HG02973 (cell line): ENCODE measurements around the gene LGR4.

ENCODE experiments used
- ATAC-seq: cut with Tn5 transposase; IDR thresholded peaks from one replicate; pipeline ENCODE4 v1.9.1; 2021; ENCODE audit warnings: moderate library complexity; ENCODE audit not compliant: unreplicated experiment

Gene LGR4

DNA sequence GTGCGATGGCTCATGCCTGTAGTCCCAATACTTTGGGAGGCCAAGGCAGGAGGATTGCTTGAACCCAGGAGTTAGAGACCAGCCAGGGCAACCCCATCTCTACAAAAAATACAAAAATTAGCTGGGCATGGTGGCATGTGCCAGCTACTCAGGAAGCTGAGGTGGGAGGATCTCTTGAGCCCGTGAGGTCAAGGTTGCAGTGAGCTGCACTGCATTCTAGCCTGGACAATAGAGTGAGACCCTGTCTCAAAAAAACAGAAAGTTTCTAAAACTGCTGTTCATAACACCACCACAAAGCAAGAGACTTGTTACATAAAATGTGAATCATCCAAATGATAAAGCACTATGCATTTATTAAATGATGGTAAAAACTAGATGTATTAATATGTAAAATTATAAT lies 69.4 kb downstream of the LGR4 start:
- ATAC-seq, result no peak

- ATAC-seq, result no peak
These were observed 70.1 kb downstream of the LGR4 start for GRCh38 chr11:27402450-27402849.

DNA sequence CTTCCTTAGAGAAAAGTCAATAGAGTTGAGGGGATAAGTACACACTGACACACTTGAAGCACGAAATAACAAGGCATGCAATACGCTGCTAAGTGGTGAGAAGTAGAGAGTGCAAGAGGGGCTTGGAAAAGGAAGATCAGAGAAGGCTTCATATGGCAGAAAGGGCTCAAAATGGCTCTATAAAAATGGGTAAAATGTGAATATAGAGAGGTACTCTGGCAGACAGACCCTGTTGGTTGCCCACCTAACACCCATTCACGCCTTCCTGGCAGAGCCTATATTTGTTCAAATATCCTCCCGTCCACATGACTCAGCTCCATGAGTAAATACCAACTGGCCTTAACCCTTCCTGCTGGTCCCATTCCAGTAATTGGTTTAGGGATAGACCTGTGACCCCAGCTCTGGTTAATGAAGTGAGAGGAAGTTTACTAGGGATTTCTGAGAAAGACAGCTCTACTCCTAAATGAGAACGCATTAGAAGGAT lies 70.7 kb downstream of the LGR4 start:
- ATAC-seq, result no peak

DNA sequence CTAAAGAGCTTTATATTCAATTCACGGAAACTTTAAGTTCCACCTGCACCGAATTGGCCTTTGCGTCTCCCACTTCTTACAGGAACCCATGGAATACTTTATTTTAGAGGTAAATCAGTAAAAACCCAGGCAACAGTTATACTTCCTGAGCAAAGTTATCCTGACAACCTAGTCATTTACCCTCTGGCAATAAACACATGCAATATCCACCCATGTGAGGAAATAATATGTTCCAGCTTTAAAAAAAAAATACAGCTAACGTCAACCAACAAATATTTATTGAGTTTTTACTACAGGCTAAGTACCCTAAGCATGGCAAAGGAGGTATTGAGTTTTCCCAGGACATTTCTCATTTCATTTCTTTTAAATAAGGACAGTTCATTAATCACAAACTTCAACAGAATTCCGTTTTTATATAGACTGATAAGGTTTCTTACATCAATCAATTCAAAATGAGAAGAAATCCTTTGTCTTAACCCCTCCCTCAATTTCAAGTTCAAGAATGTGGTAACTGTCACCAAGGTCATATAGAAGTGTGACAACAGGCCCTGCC lies 71.2 kb downstream of the LGR4 start:
- ATAC-seq, result no peak

DNA sequence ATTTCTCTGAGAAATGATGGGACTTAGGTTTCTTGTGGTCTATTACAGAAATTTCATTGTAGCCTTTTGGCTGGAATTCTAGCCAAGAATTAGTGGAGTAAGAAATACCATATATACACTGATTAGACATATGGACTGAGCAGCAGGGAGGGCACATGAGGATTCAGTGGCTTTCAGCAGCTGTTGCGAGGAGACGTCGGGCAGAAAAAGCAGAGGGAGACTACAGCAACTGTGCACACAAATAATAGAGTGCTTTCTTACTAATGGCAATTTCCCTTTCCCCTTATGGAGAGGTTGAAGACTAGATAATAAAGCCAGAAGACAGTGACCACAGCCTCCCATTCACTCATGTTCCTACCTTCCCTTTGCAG lies 74.2 kb downstream of the LGR4 start:
- no peak for ATAC-seq

GRCh38 chr11:27397624-27398399 lies 74.8 kb downstream of the LGR4 start:
- ATAC-seq, result no peak

- ATAC-seq, result no peak
These were observed 76.2 kb downstream of the LGR4 start for GRCh38 chr11:27396259-27396839.

GRCh38 chr11:27395556-27396258 lies 76.9 kb downstream of the LGR4 start:
- ATAC-seq, result no peak

DNA sequence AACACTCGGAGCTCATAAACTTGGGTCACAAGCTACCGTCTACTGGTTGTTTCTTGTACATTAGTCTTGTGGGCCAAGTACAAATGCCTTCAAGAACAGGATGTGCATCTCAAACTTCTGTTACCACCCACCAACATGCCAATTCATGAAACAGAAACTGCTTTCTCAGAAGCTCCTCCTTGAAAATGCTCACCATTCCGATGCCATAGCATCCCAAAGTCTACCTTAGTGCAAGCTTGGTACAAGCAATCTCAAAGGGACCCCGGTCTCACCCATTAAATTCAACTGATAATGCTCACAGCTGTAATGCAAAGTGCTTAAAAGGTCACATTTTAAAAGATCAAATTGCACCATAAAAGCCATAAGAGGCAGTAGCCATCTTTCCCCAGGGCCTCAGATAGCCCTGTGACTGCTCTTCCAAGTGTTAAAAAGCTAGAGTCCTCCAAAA lies 77.8 kb downstream of the LGR4 start:
- ATAC-seq, result no peak

DNA sequence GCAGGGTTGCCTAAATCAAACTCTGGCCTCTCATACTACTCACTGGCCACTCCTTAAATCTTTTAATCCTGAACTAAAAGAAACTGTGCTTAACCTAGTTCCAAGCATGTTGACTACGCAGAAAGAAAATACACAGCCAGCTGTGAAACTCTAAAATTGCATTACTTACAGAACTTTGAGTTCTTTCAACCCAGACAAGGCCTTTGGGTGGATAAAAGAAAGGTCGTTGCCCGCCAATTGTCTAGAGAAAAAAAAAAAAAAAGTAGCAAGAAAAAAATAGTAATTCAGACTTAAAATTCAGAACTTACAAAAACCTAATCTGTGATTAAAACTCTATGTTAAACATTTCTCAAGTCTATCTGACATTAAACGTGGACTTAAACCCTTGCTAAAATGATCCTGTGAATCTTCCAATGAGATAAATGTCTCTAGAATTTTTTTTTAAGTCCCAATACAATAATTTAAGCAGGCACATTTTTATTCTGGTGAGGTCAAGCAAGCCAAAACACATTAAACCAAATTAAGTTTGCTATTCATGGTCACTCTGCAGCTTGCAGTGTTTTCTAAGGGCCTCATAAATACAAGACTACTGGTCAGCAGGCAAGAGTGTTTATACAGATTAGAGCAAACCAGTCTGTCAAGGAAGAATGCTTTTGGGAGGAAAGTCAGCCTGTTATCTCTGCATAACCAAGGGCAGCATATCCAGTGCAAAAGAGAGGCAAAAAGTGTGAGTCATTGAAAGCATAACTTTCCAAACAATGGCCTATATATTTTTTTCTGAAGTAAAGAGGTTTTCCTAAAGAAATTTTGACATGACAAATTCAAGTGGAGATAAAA lies 80.1 kb downstream of the LGR4 start:
- no peak for ATAC-seq

DNA sequence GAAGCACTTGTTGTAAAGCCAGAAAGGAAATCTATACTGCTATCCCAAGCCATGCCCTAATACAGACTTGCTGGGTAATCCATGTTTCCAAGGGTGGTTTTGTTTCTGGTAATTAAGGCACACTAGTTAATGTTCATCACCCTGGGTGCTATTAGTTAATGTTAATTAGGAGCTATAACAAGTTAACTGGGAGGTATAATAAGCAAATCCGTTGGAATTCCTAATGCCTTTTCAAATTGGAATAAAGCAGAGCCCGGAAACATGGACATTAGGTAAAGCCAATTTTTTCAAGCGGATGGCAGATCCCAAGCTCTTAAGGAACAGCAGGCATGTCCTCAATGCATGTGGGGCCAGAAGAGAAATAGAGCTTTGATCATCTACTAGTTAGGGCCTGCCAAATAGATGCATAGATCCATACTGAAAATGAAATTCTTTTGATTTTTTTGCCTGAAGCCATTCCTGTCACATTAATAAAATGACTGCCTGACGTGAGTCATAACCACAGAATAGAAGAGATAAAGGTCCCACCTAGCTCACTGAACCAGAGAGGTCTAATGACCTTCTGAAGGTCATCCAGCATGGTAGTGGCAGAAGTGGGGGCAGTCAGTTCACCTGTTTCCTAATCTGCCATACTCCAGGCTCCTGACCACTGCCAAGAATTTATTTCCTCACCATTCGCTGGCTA lies 81.1 kb downstream of the LGR4 start:
- no peak for ATAC-seq

DNA sequence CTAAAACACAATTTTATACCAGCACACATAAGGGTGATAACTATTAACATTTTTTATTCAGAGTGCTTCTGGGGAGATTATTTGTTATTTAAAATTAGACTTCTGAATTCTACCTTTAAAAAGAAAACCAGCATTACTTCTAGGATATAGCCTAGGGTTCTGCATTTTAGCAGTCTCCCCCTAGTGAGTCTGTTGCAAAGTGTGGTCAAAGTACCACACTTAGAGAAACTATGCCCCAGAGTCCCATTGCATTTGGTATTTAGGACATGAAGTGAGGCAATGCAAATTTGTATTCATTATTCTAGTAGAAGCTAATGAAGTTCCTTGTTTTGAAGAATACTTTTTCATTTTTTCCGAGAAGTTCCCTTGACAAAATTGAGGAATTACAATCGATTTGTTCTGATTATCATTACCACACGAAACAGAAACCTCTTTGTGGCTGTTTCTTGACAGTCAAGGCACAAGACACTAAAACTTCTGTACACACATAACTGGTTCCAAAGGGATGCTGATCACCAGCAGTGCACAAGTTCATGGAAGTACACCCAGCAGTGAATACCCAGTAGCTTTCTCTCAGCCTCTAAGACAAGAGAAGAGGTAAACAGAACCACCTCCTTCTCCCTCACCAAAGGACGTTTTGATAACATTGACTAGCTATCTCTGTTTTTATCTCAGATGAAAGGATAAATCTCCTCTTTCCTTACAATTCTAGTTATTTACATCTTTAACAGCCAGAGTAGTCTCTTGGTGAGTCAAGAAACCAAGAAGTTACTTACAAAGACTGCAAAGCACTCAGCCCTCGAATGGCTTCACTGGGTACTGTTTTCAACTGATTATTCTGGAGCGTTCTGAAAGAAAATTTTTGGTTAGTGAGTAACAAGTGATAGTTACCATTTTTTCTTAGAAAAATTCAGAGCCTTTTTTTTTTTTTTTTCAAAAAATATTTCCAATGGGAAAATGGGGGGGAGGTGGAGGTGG lies 82.0 kb downstream of the LGR4 start:
- ATAC-seq, result no peak

GRCh38 chr11:27388869-27389268 lies 83.7 kb downstream of the LGR4 start:
- ATAC-seq, result no peak

DNA sequence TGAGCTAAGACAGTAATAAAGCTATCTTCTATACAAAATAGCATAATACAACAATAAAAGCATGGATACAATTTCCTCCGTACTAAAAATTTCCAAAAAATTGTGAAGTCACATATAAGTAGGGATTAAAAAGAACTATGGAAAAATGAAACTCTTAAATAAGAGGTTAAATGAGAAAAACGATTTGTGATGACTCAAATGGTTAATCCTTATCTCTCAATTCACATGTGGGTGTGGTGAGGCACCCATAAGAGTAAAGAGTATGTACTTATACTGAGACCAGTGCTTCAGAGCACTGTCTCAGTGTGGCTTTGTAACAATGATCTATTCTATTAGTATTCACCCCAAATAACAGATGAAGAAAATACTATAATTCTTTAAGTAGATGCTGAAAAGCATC lies 84.6 kb downstream of the LGR4 start:
- ATAC-seq, result no peak

DNA sequence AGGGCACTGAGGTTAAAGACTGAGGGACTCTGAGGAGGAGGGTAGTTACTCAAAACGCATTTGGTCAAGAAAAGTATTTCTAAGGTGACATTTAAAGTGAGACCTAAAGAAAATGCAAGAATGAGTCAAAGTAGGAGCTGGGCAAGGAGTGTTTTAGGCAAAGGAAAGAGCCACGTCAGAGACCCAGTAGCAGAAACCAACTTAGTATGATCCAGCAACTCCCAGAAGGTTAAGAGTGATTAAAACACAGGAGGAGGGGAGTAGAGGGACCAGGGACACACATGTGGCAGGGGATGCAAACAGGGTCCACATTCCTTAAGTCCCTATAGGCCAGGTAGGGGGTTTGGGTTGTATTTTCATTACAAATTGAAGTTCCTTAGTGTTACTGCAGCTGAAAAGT lies 85.2 kb downstream of the LGR4 start:
- no peak for ATAC-seq

DNA sequence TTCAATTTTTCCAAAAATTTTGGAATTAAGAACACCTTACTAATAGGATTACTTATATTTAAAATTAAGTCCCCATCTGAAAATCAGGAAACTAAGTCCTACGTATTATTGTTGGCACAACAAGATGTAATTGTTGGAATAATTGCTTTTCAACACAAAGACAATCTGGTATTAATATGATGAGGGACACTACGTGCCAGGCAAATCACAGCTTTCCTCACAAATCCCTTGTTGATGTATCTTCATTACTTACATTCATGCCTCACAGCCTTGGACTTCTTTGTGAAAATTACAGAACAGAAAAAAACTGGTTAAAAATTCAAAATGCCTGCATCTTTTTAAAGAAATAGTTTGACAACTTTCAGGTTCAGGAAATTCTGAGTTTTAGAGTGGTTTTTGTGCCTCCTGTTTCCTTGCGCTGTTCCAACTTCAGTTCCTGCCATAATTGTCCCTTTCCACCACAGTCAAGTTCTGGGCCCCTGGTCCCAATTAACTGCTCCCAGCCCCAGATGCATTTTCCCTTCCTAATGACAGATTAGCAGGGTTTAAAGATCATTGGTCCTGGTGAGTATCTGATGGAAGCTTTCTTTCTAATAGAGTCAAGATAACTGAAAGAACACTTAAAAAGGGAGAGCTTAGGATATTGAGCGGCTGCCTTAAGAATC lies 86.3 kb downstream of the LGR4 start:
- no peak for ATAC-seq

GRCh38 chr11:27385245-27385644 lies 87.3 kb downstream of the LGR4 start:
- ATAC-seq, result no peak

- no peak for ATAC-seq
These were observed 88.4 kb downstream of the LGR4 start for GRCh38 chr11:27384227-27384626.

- ATAC-seq, result no peak
These were observed 88.9 kb downstream of the LGR4 start for GRCh38 chr11:27383645-27384044.
